ENCODE data around the gene PLXDC2. TPM values are rescaled to one million over a fixed set of nuclear protein-coding genes. Genes with fewer than 3 reads are reported as not detected.

Gene PLXDC2
- total and polyA plus RNA-seq, 10 of the 15 experiments (the other 5 are each of a cell fraction or from before 2014, with no cell fraction given) = 0.05 to 1.8 (median 0.14) TPM; not detected in 2

- no peak for TF ChIP-seq RUNX3 (IDR thresholded peaks at IDR 0.05; ENCODE audit: low read length)
Observed at GRCh38 chr10:20128811-20129210, 312.6 kb downstream of the PLXDC2 start (continued).

- Histone ChIP-seq H3K27ac (ENCODE audit: control insufficient read depth, insufficient read depth) (no peak overlapping the region), H3K4me1 (ENCODE audit: control insufficient read depth, insufficient read depth, low read length) (no peaks in the 10 kb centered on the region), H3K79me2 (ENCODE audit: control insufficient read depth, insufficient read depth, low read length) (no peaks in the 10 kb centered on the region), H4K20me1 (ENCODE audit: control insufficient read depth, insufficient read depth) (no peaks in the 10 kb centered on the region), H3K9me3 (replicated peaks; ENCODE audit: control insufficient read depth, insufficient read depth, low read length) (no peaks in the 10 kb centered on the region; the same call in 2 of the 3 replicates), H3K27me3 (replicated peaks in 1 of 2; ENCODE audit: control insufficient read depth in 2 of 2, insufficient read depth in 2 of 2, low read length in 1 of 2) (no peaks in the 10 kb centered on the region), H2AFZ (ENCODE audit: control insufficient read depth, low read depth, low read length) (no peak overlapping the region), H3K4me2 (ENCODE audit: control insufficient read depth, insufficient read depth) (no peak overlapping the region), H3K36me3 (ENCODE audit: control insufficient read depth in 2 of 2, insufficient read depth in 2 of 2, low read length in 1 of 2) (no peaks in the 10 kb centered on the region), H3K9ac (ENCODE audit: control insufficient read depth, insufficient read depth, low read length) (no peak overlapping the region), H3K4me3 (no peak overlapping the region)
- ChIA-PET SMC1A (ENCODE audit: uncharacterized antibody, unreplicated experiment) (no interaction called here), RAD21 (ENCODE audit: unreplicated experiment) (no interaction called here), POLR2A (no interaction called here), CTCF (no interaction called here)
- no TSS peak for BruUV-seq (replicated peaks)
- no peak for FAIRE-seq
- no peak for DNase-seq (ENCODE audit: low read depth, low spot score)
- TF ChIP-seq ZNF217 (IDR thresholded peaks at IDR 0.05) (no peak), POLR2AphosphoS5 (IDR thresholded peaks at IDR 0.05; ENCODE audit: low read length) (no peak), SRF (IDR thresholded peaks at IDR 0.05; ENCODE audit: low read depth in 2 of 2, low read length in 2 of 2) (no peak), MYC (IDR thresholded peaks at IDR 0.05; ENCODE audit: insufficient read depth, insufficient read length, insufficient replicate concordance, low read length, severe bottlenecking) (no peak), WRNIP1 (IDR thresholded peaks at IDR 0.05; ENCODE audit: borderline replicate concordance, low read depth, low read length) (no peak), SUPT20H (IDR thresholded peaks at IDR 0.05; ENCODE audit: borderline replicate concordance, control insufficient read depth, low read depth, low read length) (no peak), IRF5 (IDR thresholded peaks at IDR 0.05; ENCODE audit: borderline replicate concordance) (no peak), ZSCAN29 (IDR thresholded peaks at IDR 0.05) (no peak), NFYA (IDR thresholded peaks at IDR 0.05; ENCODE audit: borderline replicate concordance, low read depth, low read length) (no peak), MEF2B (IDR thresholded peaks at IDR 0.05; ENCODE audit: partially characterized antibody, poor library complexity, severe bottlenecking) (no peak), CREM (IDR thresholded peaks at IDR 0.05; ENCODE audit: low read depth) (no peak), USF2 (IDR thresholded peaks at IDR 0.05; ENCODE audit: borderline replicate concordance, low read depth, low read length) (no peak), HDAC6 (IDR thresholded peaks at IDR 0.05; ENCODE audit: unreplicated experiment) (no peak), IRF4 (IDR thresholded peaks at IDR 0.05; ENCODE audit: low read depth, low read length) (no peak), NRF1 (conservative IDR thresholded peaks at IDR 0.05; ENCODE audit: low read depth, low read length) (no peak), SPI1 (IDR thresholded peaks at IDR 0.05; ENCODE audit: borderline replicate concordance, insufficient read depth, low read depth, low read length) (no peak), CBFB (IDR thresholded peaks at IDR 0.05; ENCODE audit: low read depth) (no peak), RCOR1 (conservative IDR thresholded peaks at IDR 0.05; ENCODE audit: low read depth, low read length) (no peak), MAX (IDR thresholded peaks at IDR 0.05; ENCODE audit: low read depth, low read length) (no peak), ZNF207 (IDR thresholded peaks at IDR 0.05; ENCODE audit: borderline replicate concordance) (no peak)
- 0% methylated on average over 2 of the region's 2 CpGs for WGBS (ENCODE audit: insufficient coverage, insufficient replicate concordance, low lambda C conversion rate, missing lambda C conversion rate)
- intact Hi-C loops (cut with micrococcal nuclease; ENCODE audit: unreplicated experiment) (no loop called here), in situ Hi-C loops (cut with MboI) (no loop called here)
- no peak for ATAC-seq
Observed at GRCh38 chr10:20132816-20133215, 316.6 kb downstream of the PLXDC2 start.
